Dedifferentiated amniotic fluid mesenchymal stem cell (primary cell): ENCODE results near the gene EFTUD2.

Experiments used
- DNase-seq: peaks from one replicate; pipeline ENCODE4 v3.0.0-alpha.2; 2016; ENCODE audit errors: extremely low spot score

Gene EFTUD2

DNA sequence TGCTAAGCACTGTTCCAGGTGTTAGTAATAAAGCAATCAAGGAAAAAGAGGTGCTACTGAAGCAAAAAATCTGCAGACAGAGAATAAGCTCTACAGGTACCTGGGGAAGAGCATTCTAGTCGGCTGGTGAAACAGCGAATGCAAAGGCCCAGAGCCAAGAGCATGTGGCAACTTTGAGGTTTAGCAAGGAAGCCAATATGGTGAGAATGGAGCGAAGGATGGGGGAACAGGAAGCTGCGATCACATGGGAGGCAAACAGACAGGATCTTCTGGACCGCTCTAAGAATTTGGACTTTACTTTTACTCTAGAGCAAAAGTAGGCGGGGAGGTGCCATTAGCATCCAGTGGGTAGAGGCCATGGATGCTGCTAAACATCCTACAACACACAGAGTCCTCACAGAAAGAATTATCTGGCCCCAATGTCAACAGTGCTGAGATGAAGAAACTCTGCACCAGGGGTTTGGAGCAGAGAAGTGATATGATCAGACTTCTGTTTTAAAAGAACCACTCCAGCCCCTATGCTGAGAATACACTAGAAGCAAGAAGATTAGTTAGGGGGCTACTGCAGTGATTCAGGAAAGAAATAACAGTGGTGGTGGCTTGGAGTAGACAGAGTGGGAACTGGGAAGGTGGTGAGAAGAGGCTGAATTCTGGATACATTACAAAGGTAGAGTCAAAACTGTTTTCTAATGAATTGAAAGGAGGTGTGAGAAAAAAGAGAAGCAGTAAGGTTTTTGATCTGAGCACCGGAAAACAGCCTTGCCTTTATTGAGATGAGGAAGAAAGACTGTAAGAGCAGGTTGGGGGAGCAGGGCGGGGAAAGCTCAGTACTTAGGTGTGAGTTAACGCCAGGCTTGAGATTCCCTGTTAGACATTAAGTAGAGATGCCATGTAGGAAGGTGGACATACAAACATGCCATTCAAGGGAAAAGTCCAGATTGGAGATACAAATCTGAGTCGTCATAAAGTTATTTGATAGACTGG is 11.0 kb downstream of the EFTUD2 start:
- DNase-seq: no peak

DNA sequence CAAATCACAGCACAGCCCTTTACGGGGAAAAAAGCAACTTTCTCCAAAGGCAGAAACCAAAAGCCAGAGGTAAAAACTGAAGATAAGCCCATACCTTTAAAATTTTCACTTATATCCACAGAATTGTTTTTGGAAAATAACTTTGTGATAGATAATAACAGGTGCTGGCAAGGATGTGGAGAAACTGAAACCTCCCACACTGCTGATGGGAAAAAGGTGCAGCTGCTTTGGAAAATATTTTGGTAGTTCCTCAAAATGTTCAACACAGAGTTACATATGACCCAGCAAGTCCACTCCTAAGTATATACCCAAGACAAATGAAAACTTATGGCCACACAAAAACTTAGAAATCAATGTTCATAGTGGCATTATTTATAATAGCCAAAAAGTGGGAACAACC is 12.2 kb downstream of the EFTUD2 start:
- DNase-seq: no peak

DNA sequence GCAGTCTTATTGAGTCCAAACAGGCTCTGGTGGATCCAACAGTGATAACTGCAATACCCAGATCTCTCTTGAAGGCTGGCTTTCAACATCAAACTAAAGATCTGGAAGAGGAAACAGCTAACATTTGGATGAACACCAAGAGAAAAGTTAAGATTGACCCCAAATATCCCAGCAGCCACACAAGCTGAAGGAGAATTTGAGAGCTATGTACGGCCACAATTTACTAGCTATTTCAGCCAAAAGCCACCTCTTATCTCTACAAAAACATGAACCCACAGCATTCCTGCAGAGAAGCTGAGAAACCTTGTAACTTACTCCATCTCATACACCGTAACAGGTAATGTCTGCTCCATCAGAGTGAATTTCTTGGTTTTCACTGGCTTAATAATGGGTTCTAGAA is 14.3 kb downstream of the EFTUD2 start:
- DNase-seq: no peak

DNA sequence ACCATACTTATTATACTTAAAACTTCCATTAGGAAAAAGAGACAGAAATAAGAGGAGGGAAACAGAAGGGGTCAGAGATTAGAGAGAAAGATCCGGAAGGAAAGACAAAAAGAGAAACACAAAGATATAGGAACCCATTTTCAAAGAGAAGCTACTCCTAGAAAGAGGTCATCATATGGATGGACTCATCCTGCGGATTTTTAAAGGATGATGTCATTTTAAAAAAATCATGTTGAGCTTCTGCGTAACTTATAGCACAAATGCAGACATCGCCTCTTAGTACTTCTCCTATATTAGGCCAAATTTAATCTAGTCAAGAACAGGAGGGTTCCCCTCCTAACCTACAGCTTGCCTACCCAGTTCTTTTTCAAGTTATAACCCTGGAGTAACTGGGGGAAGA is 18.1 kb downstream of the EFTUD2 start:
- DNase-seq: no peak

DNA sequence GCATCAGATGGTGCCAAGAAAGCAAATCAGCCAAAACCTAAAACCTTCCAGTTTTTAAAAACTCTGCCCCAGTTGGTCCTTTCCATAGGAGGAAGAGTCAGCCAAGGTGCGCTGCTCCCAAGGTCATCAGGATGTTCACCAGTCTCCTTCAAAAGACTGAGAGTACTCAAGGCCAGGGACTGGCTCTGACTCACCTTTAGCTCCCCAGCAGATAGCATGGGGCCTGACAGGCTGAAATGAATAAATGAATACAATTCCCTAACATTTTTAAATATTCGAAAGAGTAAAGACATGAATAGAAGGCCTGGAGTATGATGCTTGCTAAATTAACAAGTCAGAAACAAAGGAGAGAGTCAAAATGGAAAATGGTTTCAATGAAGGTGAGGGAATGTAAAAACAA is 19.2 kb downstream of the EFTUD2 start:
- DNase-seq: no peak

DNA sequence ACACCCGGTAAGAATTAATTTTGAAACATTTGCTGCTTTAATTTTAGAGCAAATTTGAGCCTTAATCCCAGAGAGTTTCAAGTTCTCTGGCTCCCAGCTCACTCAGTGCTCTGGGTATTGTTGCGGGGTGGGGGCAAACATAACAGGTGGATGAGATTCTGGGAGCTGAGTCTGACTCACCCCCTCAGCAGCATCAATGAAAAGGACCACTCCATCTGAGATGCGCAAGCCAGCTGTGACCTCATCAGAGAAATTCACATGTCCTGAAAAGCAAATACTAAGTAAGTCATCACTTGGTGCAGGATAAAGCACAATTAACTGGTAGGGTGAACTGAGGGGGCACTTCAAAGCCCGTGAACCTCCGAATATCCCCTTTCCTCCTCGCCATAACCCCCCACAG is 19.9 kb downstream of the EFTUD2 start:
- DNase-seq: no peak

DNA sequence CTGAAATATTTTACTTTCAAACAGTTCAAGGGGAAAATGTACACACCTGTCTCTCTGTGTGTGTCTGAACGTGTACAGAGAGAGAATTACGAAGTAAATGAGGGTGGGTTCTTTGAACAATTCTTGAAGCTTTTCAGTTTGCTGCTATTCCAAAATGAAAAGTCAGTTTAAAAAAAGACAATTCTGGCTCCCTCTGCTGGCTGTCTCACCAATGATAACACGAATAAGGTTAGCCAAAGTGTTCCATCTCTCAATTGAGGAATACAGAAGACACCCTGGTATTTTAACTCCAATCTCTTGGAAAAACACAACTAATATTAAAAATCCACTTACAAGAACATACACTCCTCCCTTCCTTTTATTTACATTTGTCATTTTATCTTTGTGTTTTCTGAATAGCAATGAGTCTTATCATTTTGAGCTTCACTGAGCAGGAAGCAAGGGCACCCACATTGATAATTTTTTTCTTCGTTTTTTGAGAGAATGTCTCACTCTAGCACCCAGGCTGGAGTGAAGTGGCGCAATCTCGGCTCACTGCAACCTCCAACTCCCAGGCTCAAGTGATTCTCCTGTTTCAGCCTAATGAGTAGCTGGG is 20.5 kb downstream of the EFTUD2 start:
- DNase-seq: peak; percentile 29

DNA sequence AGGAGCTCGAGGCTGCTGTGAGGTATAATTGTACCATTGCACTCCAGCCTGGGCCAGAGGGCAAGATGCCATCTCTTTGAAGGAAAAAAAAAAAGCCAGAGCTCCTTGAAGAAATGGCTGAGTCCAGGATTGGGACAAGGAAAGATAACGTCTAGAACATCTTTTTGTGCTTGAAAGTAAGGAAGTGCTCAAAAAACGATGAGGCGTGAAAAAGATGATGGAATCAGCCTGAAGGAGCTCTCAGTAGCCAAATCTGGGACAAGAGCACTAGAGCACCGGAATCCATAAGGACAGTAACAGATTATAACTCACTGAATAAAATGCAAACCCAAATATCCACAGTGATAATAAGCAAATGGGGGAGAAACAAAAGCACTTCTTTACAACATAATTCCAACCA is 22.1 kb downstream of the EFTUD2 start:
- no peak for DNase-seq

DNA sequence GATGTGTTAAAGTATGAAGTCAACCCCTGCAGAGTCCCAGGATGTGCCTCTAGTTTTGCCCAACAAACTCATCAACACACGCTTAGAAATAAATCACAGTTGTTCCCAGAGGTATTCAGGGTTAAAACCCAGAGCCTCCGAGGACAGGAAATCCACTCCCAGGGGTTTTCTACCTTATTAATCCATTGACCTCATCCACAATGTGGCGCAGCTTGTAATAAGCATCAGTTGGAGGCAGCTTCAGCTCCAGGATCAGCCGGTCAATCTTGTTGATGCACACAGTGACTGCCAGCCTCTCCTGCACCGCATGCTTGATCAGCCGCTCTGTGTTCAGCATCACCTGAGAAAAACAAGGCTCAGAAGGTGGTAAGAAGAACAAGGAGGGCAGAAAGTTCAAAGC is 23.5 kb downstream of the EFTUD2 start:
- DNase-seq: no peak

DNA sequence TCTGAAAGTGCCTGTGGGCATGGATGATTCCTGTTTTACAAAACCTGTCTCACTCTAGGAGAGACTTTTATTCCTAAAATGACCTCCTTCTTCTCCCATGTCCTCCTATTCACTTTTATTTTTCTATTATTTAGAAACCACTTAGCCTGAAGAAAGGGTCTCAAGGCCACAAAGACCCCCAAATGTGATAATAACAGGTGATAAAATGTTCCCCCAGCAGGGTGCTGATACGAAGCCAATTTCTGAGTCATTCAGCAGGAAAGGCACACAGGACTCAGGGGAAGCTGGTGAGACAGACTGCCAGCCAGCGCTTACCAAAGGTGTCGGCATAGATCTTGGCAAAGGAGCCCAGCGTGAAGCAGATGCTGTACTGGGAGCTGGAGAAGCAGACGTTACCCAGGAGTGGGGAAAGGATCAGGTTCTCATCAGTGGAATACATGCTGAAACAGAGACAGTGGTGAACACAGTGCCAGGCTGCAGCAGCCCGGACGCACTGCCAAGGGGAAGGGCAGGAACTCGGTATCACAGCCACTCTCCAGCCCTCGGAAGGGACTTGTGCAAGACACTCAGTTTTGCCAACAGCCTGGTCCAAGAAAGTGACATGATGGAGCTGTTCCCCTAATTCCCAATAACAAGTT is 27.0 kb downstream of the EFTUD2 start:
- DNase-seq: no peak

DNA sequence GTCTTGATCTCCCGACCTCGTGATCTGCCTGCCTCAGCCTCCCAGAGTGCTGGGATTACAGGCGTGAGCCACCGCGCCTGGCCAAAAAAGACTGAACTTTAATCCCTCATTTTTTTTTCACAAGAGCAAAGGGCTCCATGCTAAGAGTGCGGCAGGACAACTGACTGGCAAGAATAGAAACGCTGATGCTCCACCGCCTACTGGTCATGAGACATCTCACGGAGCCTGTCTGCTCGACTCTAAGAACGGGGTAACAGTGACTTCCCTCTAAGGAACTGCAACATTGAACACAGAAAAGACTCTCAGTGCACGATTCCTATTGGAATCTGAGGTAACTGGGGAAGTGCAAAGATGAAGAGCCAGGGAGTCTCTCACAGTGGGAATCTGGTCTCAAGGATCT is 27.7 kb downstream of the EFTUD2 start:
- no peak for DNase-seq

DNA sequence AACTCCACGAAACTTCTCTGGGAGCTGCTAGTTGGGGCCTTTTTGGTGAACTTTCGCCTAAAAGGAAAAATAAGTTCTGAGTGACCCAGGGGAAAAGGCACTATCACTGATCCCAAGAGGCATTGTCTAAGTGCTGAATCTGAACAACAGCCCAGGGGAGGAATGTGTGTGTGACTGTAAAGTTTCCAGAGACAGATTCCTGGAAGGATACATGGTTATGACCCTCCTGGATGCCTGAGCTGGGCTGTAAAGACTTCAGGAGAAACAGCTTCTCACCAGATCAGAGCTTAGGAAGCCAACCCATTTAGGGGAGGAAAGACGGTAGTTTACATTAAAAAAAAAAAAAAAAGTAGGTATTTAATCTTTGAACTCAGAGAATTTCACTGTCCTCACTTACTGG is 31.4 kb downstream of the EFTUD2 start:
- DNase-seq: no peak

DNA sequence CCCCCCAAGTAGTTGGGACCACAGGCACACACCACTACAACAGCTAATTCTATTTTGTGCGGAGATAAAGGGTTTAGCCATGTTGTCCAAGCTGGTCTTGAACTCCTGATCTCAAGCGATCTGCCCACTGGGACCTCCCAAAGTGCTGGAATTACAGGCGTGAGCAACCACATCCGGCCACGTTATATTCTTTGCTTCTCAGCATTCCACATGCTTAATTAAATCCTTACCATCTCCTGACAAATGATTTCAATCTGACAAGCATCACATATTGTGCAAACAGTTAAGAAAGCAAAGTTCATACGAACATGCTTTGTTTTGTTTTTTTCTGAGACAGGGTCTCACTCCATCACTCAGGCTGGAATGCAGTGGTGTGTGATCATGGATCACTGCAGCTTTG is 33.3 kb downstream of the EFTUD2 start:
- no peak for DNase-seq

DNA sequence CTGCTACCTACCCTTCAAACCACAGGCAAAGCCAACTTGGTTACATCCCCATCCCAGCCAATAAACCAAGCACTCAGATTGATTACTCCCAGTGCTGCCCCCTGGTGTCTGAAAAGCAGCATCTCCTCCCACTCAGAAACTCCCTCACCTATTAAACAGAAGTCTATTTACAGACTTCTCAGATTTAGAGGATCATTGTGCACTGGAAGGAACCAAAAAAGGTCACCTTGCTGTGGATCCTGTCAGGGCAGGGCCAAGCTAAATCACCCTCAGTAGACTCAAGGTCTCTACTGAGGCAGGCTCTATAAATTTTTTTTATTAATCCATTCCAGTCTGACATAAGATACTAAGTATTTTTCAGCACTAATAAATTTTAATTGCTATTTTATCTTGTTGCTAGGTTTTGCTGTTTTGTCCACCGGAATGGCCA is 34.0 kb downstream of the EFTUD2 start:
- peak; percentile 64 for DNase-seq

DNA sequence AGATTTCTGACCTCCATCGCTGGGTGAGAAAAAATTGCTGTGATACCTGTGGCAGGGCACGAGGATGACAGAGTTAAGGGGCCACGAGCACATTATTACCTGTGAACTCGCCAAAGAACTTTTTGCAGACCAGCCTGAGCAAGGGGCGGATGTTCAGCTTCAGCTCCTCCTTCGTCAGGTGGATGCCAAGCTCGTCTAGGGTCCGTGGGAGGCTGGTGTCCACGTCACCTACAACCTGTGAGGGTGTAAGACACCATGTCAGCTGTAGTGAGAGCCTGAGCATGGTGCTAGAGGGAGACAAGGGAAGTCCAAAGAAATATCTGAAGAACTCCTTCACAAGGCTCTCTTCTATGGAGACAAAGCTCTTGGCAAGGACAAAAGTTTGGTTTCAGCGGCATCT is 34.4 kb downstream of the EFTUD2 start:
- no peak for DNase-seq

DNA sequence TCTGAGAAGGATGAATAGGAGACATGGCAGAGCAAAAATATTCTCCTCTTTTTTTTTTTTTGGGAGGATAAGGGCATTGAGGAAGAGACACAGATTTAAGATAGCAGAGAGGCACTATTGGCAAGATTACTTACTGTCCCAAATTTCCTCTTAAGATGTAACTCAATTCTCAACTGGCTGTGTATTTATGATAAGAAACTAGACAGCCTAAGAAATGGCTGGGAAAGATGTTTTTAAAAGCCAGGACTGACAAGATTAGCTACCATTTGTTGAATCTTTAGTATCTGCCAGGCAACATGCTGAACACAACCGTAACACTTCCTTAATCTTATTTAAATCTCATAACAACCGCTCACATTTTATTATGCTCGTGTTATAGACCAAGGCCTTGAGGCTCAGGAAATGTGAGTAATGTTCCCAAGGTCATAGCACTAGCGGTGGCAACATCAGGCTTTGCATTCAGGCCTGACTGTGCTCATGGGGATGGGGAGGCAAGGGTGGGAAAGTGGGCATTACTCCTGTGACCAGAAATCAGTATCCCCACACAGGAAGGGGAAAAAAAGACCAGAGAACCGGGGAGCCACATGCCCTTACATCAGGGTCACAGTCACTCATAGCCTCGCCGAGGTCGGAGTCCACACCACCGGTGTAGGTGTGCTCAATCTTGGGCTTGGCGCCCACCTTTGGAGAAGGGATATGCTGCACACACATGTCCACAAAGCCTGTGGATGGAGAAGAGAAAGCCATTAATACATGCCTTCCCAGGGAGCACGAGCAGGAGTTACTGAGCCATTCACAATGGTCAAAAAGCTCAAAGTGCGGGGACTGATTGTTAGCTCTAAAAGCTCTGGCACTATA is 36.0 kb downstream of the EFTUD2 start:
- no peak for DNase-seq

DNA sequence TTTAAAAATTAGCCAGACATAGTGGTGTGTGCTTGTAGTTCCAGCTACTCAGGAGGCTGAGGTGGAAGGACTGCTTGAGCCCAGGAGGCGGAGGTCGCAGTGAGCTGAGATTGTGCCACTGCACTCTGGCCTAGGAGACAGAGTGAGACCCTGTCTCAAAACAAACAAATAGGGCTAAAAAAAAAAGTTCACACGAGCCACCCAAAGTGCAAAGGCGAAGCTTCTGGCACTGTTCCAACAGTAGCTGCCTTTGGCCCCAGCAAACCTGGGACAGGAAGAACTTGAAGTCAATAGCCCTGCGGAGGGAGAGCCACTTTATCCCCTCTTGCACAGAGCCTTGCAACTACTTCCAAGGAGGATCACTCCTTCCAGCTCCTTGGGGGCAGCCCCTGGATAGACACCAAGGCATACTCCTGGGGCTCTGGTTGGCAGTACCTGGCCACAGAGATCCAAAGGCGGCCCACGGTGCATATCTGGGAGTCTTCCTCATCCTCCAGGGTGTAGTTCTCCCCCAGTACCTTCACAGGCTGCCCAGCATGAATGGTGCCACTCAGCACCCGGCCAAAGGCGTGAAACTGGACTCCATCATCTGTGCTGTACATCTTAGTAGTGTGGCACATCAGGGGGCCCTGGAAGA is 36.8 kb downstream of the EFTUD2 start:
- no peak for DNase-seq

DNA sequence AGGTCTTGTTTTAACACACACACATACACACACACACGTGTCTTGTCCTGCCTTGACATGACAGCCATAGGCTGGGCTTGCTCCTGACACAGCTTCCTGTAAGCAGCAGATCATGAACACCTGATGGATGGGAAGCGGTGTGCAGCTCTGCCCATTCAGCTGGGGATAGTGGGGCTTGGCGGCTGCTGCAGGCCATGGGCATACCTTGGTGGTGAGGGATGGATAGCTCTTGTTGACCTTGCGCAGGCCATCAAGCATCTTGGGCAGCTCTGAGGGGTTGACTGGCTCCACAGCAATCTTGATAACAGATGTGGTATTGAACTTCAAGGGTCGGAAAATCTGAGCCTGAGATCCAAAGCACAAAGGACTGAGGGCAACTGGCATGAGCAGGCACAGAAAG is 39.5 kb downstream of the EFTUD2 start:
- DNase-seq: no peak

DNA sequence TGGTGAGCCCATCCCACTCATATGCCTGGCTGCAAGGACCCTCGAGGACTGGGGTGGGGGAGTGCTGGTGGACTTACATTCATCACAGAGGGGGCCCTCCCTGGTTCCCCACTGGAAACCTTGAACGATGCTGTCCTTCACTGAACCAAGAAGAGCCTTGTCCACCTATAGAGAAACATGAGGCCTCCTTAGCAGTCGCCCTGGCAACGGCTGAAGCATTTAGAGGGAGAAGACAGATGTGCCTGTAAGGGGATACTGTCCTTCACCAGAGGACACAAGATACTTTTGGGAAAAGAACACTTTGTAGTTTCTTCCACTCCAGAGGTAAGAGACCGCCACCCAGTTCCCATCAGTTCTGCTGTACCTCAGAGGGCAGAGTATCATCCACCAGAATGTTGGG is 45.1 kb downstream of the EFTUD2 start:
- DNase-seq: no peak

DNA sequence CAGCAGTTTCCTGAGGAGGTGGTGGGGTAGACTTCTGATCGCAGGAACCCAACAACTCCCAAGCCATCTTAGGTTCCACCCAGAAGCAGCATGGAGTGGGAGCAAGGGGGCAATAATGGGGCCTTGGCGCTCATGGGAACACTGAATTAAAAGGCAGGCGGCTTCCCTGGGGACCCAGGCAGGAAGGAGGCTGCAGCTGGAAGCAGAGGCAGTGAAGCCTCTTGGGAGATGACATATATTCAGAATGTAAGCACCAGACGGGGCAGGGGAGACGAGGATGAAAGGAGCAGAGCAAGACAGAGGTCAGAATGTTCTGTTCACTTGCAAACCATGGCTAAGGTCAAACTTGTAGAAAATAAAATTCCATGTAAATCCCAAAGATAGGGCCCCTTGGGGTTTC is 48.6 kb downstream of the EFTUD2 start:
- no peak for DNase-seq

DNA sequence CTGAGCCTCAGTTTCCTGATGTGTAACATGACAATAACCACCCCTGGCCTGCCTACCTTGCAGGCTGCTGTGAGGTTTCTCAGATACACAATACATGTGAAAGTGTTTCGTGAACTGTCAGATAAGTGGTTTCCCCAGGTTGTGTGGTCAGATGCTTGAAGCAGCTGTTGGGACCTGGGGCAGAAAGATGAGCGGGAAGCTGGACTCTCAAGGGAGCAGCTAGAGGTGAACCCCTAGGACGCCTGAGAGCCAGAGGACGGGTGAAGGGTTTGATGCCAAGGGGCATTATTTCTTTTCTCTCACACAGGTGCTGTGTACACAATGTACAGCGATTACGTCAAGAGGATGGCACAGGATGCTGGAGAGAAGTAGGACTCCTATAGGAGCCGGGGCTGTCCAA is 49.2 kb downstream of the EFTUD2 start:
- DNase-seq: no peak
